ENCODE results near the gene SKIDA1.

The SKIDA1 gene

DNA sequence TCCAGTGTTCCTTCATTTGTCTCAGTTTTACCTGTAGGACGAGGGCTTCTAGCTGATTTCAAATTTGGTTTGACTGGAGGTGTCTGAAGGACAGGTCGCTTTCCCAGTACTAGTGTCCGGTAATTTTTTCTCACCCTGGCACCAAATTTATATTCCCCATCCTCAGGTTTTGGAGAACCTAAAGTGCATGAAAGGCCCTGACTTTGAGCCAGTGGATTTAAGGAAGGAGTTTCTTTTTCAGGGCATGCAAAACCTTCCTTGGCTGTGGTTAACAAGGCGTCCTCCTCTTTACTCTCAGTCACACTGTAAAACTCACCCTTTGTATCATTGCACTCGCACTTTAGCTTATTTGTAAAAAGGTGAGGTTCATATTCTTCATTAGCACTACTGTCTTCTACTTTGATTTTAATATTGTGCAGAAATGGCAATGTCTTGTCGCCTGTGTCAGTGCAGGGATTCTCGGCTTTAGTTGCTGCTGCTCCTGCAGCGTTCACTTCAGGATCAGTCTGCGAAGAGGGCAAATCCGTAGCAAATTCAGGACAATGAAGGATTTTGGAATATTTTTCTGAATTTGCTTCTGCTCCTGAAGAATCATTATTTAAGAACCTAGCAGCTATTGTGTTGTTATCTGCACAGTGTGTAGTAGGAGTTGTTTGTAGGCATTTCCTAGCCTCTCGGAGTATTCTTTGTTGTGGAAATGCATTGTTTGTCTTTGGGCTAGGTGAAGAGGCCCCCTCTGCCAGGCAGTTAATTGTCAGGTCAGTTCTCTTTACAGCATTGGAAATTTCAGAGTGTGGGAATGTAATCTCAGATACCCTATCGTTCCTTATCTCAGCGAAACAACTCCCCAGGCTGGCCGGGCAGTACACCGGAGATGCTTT lies 9.9 kb downstream of the SKIDA1 start:
- Mint-ChIP-seq H3K27ac (peak overlapping the region; percentile 96 to 99 (median 99)), H3K9me3 (no peaks in the 10 kb centered on the region), H3K4me1 (peaks cover 62% of the 10 kb centered on the region), H3K36me3 (ENCODE audit: low read depth) (peaks cover 22% of the 10 kb centered on the region), H3K27me3 (ENCODE audit: low read depth) (peaks cover 4% of the 10 kb centered on the region), H3K4me3 (peak overlapping the region; percentile 94 to 97 (median 96))
- TF ChIP-seq, protein P1, sequence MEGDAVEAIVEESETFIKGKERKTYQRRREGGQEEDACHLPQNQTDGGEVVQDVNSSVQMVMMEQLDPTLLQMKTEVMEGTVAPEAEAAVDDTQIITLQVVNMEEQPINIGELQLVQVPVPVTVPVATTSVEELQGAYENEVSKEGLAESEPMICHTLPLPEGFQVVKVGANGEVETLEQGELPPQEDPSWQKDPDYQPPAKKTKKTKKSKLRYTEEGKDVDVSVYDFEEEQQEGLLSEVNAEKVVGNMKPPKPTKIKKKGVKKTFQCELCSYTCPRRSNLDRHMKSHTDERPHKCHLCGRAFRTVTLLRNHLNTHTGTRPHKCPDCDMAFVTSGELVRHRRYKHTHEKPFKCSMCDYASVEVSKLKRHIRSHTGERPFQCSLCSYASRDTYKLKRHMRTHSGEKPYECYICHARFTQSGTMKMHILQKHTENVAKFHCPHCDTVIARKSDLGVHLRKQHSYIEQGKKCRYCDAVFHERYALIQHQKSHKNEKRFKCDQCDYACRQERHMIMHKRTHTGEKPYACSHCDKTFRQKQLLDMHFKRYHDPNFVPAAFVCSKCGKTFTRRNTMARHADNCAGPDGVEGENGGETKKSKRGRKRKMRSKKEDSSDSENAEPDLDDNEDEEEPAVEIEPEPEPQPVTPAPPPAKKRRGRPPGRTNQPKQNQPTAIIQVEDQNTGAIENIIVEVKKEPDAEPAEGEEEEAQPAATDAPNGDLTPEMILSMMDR (IDR thresholded peaks at IDR 0.05; ENCODE audit: unreplicated experiment in 3 of 3): no peak

DNA sequence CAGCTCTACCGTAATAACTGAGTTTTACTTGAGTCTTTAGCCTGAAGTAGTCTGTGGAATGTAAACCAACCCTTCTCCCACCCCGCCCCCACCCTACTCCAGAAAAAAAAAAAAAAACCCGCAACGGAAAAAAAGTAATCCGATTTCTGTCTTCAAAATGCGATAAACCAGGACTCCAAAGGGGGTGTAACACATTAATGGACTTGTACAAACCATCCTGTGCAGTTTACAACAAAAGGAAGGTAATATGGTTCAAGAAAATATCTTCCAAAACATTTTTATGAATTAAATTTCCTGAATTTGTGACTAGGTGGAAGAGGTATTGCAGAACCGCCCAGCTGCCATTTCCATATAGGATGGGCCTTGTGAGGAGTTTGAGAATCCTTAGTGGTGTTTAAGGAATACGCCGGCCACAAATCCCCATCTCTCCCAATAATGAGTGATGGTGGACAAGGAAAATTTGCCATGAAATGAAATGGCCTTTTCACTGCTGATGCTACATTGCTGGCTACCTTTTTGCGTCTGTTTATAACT lies 10.6 kb downstream of the SKIDA1 start:
- peak overlapping the region; percentile 96 to 99 (median 99) for H3K27ac Mint-ChIP-seq
- TF ChIP-seq, protein P1 (IDR thresholded peaks at IDR 0.05; ENCODE audit: unreplicated experiment in 3 of 3): no peak
- peaks cover 22% of the 10 kb centered on the region for H3K36me3 Mint-ChIP-seq (ENCODE audit: low read depth)

DNA sequence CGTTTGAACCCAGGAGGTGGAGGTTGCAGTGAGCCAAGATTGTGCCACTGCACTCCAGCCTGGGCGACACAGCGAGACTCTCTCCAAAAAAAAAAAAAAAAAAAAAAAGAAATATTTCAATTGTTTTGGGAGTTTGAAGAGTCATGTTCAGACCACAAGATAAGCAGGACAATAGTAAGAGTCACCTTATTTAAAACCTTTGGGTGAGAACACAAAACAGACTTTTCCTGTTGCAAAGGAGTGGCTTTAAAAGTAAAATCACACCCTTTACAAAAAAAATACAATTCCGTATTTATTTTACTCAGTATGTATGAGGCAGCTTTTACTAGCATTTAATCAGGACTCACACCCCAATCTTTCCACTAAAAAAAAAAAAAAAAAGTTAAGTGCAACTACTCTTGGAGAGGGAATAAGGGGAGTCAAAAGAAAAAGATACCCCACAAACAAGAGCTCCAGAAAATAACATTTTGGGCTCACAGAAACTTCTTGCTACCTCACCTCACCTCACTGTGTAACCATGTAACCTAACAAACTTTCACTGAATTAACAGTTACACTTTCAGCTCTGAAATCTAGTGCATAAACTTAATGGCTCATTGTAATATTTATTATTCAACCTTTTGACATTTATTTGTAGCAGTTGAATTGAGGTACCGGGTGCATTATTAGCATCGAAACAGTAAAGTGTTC lies 11.2 kb downstream of the SKIDA1 start:
- Mint-ChIP-seq H3K27me3 (ENCODE audit: low read depth) (peaks cover 4% of the 10 kb centered on the region), H3K4me3 (peak overlapping the region; percentile 94 to 97 (median 96)), H3K36me3 (ENCODE audit: low read depth) (peaks cover 22% of the 10 kb centered on the region), H3K4me1 (peaks cover 56% of the 10 kb centered on the region), H3K27ac (peak overlapping the region; percentile 96 to 99 (median 99)), H3K9me3 (no peaks in the 10 kb centered on the region)
- TF ChIP-seq, protein P1 (IDR thresholded peaks at IDR 0.05; ENCODE audit: unreplicated experiment in 3 of 3): no peak

More for the DNA sequence above, 10.6 kb downstream of the SKIDA1 start:
- peaks cover 4% of the 10 kb centered on the region for H3K27me3 Mint-ChIP-seq (ENCODE audit: low read depth)
- no peaks in the 10 kb centered on the region for H3K9me3 Mint-ChIP-seq
- H3K4me3 Mint-ChIP-seq: peak overlapping the region; percentile 94 to 97 (median 96)
- H3K4me1 Mint-ChIP-seq: peaks cover 57% of the 10 kb centered on the region

- peaks cover 4% of the 10 kb centered on the region for H3K27me3 Mint-ChIP-seq (ENCODE audit: low read depth)
- peak overlapping the region; percentile 78 to 94 (median 84) for H3K4me3 Mint-ChIP-seq
- H3K9me3 Mint-ChIP-seq: no peaks in the 10 kb centered on the region
- peaks cover 58% of the 10 kb centered on the region for H3K4me1 Mint-ChIP-seq
- peak overlapping the region; percentile 99 for H3K27ac Mint-ChIP-seq
- H3K36me3 Mint-ChIP-seq (ENCODE audit: low read depth): peaks cover 22% of the 10 kb centered on the region
- TF ChIP-seq, protein P1 (IDR thresholded peaks at IDR 0.05; ENCODE audit: unreplicated experiment in 3 of 3): no peak
These were observed 12.1 kb downstream of the SKIDA1 start for GRCh38 chr10:21513405-21513788.

- H3K4me1 Mint-ChIP-seq: peaks cover 61% of the 10 kb centered on the region
- TF ChIP-seq, protein P1 (IDR thresholded peaks at IDR 0.05; ENCODE audit: unreplicated experiment in 3 of 3): no peak
- peak overlapping the region; percentile 78 to 94 (median 84) for H3K4me3 Mint-ChIP-seq
- H3K36me3 Mint-ChIP-seq (ENCODE audit: low read depth): peaks cover 22% of the 10 kb centered on the region
- H3K27ac Mint-ChIP-seq: peak overlapping the region; percentile 99
- H3K27me3 Mint-ChIP-seq (ENCODE audit: low read depth): peaks cover 4% of the 10 kb centered on the region
- no peaks in the 10 kb centered on the region for H3K9me3 Mint-ChIP-seq
These were observed 12.7 kb downstream of the SKIDA1 start for GRCh38 chr10:21512573-21513404.

Data from nephron (organoid).